MM.1S (cell line): ENCODE results near the gene CHRNA4.
"Not testable (repeated sequence)": the region's sequence is repeated elsewhere in the genome, so short reads cannot be mapped to it uniquely, and the experiment has no call there.

Source experiments
- DNase-seq: peaks from one replicate; pipeline ENCODE4 v3.0.0-alpha.2; 2015
- H2AFZ ChIP-seq: fragments of 300-600 bp; sonication (generic); 2 replicates; pipeline ENCODE4 v1.6.0; 2016; ENCODE audit warnings: antibody characterized with exemption, low read length
- H3F3A ChIP-seq: fragments of 300-600 bp; sonication (generic); 2 replicates; pipeline ENCODE4 v1.6.1; 2016; ENCODE audit warnings: mild to moderate bottlenecking, antibody characterized with exemption, low read length, moderate library complexity, mixed read lengths; ENCODE audit not compliant: insufficient read depth
- H3K27ac ChIP-seq: fragments of 300-600 bp; sonication (generic); 2 replicates; pipeline ENCODE4 v1.5.1; 2016; ENCODE audit warnings: mild to moderate bottlenecking, low read length
- H3K27me3 ChIP-seq: fragments of 300-600 bp; sonication (generic); replicated peaks from 2 replicates; pipeline ENCODE4 v1.6.0; 2016; ENCODE audit warnings: low read length; ENCODE audit not compliant: insufficient read depth
- H3K36me3 ChIP-seq: fragments of 300-600 bp; sonication (generic); replicated peaks from 2 replicates; pipeline ENCODE4 v1.6.1; 2016; ENCODE audit warnings: mild to moderate bottlenecking, low read length, mixed read lengths; ENCODE audit not compliant: insufficient read depth
- H3K4me1 ChIP-seq: fragments of 300-600 bp; sonication (generic); 2 replicates; pipeline ENCODE4 v1.6.1; 2016; ENCODE audit warnings: low read length, mixed read lengths
- H3K4me2 ChIP-seq: fragments of 300-600 bp; sonication (generic); 2 replicates; pipeline ENCODE4 v1.6.0; 2016; ENCODE audit warnings: low read depth, low read length
- H3K4me3 ChIP-seq: fragments of 300-600 bp; sonication (generic); 2 replicates; pipeline ENCODE4 v1.5.1; 2016; ENCODE audit warnings: low read length, mixed read lengths
- H3K79me2 ChIP-seq: fragments of 300-600 bp; sonication (generic); 2 replicates; pipeline ENCODE4 v1.6.1; 2016; ENCODE audit warnings: mixed run types, low read length, mixed read lengths
- H3K9ac ChIP-seq: fragments of 300-600 bp; sonication (generic); 2 replicates; pipeline ENCODE4 v1.6.1; 2016; ENCODE audit warnings: low read length, mixed read lengths
- H3K9me2 ChIP-seq: fragments of 300-600 bp; sonication (generic); replicated peaks from 2 replicates; pipeline ENCODE4 v1.6.1; 2016; ENCODE audit warnings: mild to moderate bottlenecking, low read length, mixed read lengths; ENCODE audit not compliant: insufficient read depth
- H3K9me3 ChIP-seq: fragments of 300-600 bp; sonication (generic); replicated peaks from 2 replicates; pipeline ENCODE4 v1.6.1; 2016; ENCODE audit warnings: mild to moderate bottlenecking, low read length, mixed read lengths; ENCODE audit not compliant: insufficient read depth
- H4K20me1 ChIP-seq: fragments of 300-600 bp; sonication (generic); 2 replicates; pipeline ENCODE4 v1.6.1; 2016; ENCODE audit warnings: mild to moderate bottlenecking, low read length, moderate library complexity, mixed read lengths; ENCODE audit not compliant: insufficient read depth
- CTCF ChIP-seq: fragments of 300-600 bp; sonication (generic); IDR thresholded peaks from 2 replicates; pipeline ENCODE4 v1.5.1; 2016; ENCODE audit warnings: antibody characterized with exemption, low read length, mixed read lengths
- EZH2phosphoT487 ChIP-seq: fragments of 300-600 bp; sonication (generic); IDR thresholded peaks from 2 replicates; pipeline ENCODE4 v1.6.1; 2018; ENCODE audit warnings: antibody characterized with exemption, low read length

Gene CHRNA4

GRCh38 chr20:63382551-63383300 is 21.6 kb upstream of the CHRNA4 start:
- Histone ChIP-seq H4K20me1 (no peaks in the 10 kb centered on the region), H3K9ac (no peak overlapping the region), H3K9me2 (no peaks in the 10 kb centered on the region), H3K4me3 (no peak overlapping the region), H3F3A (no peaks in the 10 kb centered on the region), H3K4me2 (no peak overlapping the region), H3K36me3 (no peaks in the 10 kb centered on the region), H3K79me2 (no peaks in the 10 kb centered on the region), H3K4me1 (no peaks in the 10 kb centered on the region), H3K27ac (no peak overlapping the region), H3K27me3 (peaks cover 84% of the 10 kb centered on the region), H2AFZ (no peak overlapping the region), H3K9me3 (no peaks in the 10 kb centered on the region)
- TF ChIP-seq CTCF (no peak), EZH2phosphoT487 (no peak)
- DNase-seq = no peak

- no peak overlapping the region for H2AFZ ChIP-seq
- TF ChIP-seq EZH2phosphoT487 (no peak), CTCF (peak; percentile 90)
- H3K36me3 ChIP-seq = no peaks in the 10 kb centered on the region
- H4K20me1 ChIP-seq = no peaks in the 10 kb centered on the region
- H3F3A ChIP-seq = no peaks in the 10 kb centered on the region
- H3K27ac ChIP-seq = no peak overlapping the region
- peaks cover 90% of the 10 kb centered on the region for H3K27me3 ChIP-seq
- no peaks in the 10 kb centered on the region for H3K9me3 ChIP-seq
- DNase-seq = no peak
- H3K79me2 ChIP-seq = no peaks in the 10 kb centered on the region
- H3K9me2 ChIP-seq = no peaks in the 10 kb centered on the region
- H3K4me2 ChIP-seq = no peak overlapping the region
- H3K4me1 ChIP-seq = no peaks in the 10 kb centered on the region
- H3K9ac ChIP-seq = no peak overlapping the region
- no peak overlapping the region for H3K4me3 ChIP-seq
These were observed 20.8 kb upstream of the CHRNA4 start for GRCh38 chr20:63381781-63382431.

- no peaks in the 10 kb centered on the region for H3K36me3 ChIP-seq
- no peaks in the 10 kb centered on the region for H3K4me1 ChIP-seq
- H3K4me3 ChIP-seq = no peak overlapping the region
- H3K27ac ChIP-seq = no peak overlapping the region
- no peaks in the 10 kb centered on the region for H4K20me1 ChIP-seq
- TF ChIP-seq EZH2phosphoT487 = no peak
- H3K4me2 ChIP-seq = no peak overlapping the region
- H3F3A ChIP-seq = no peaks in the 10 kb centered on the region
- no peaks in the 10 kb centered on the region for H3K9me2 ChIP-seq
- H3K79me2 ChIP-seq = no peaks in the 10 kb centered on the region
- DNase-seq = no peak
- no peak overlapping the region for H3K9ac ChIP-seq
- no peaks in the 10 kb centered on the region for H3K9me3 ChIP-seq
- no peak overlapping the region for H2AFZ ChIP-seq
- peaks cover 86% of the 10 kb centered on the region for H3K27me3 ChIP-seq
These were observed 19.3 kb upstream of the CHRNA4 start for GRCh38 chr20:63380346-63380870.

- peaks cover 83% of the 10 kb centered on the region for H3K27me3 ChIP-seq
- H3K9me3 ChIP-seq, H3K36me3 ChIP-seq, H3K27ac ChIP-seq, H3F3A ChIP-seq, H3K4me3 ChIP-seq, H3K9ac ChIP-seq, H3K4me2 ChIP-seq, H3K79me2 ChIP-seq, H2AFZ ChIP-seq, H3K4me1 ChIP-seq, H4K20me1 ChIP-seq, H3K9me2 ChIP-seq, DNase-seq: not testable (repeated sequence)
These were observed 18.7 kb upstream of the CHRNA4 start for GRCh38 chr20:63379872-63380271.
